SH-SY5Y (cell line): ENCODE measurements around the gene SYT7.

ENCODE experiments used
- GATA2 ChIP-seq: IDR thresholded peaks from 2 replicates; pipeline ENCODE4 v1.6.1; 2011; ENCODE audit warnings: mild to moderate bottlenecking, low read depth, low read length
- GATA3 ChIP-seq: IDR thresholded peaks from 2 replicates; pipeline ENCODE4 v1.6.1; 2011; ENCODE audit warnings: low read depth, mild to moderate bottlenecking, low read length, moderate library complexity

GRCh38 chr11:61499816-61500491 lies 80.9 kb downstream of the SYT7 start:
- TF ChIP-seq GATA2 (no peak), GATA3 (no peak)
